Measurements from ENCODE around the gene NLRP6. TPM values are rescaled to one million over a fixed set of nuclear protein-coding genes. Genes with fewer than 3 reads are reported as not detected.

NLRP6 gene
- polyA plus RNA-seq, 4 donors, result 42.2 to 81.5 (median 58.7) TPM

- DNase-seq, result no peak
- no peak overlapping the region for H3K4me3 ChIP-seq (ENCODE audit: low read depth in 1 of 3, low read length in 3 of 3)
- H3K27me3 ChIP-seq (ENCODE audit: control insufficient read depth in 3 of 3, insufficient read depth in 3 of 3, low read length in 3 of 3), result no peaks in the 10 kb centered on the region
- peaks cover 9 to 52% (median 17%) of the 10 kb centered on the region in 3 donors for H3K36me3 ChIP-seq (ENCODE audit: control insufficient read depth in 3 of 3, insufficient read depth in 2 of 3, low read depth in 1 of 3, low read length in 3 of 3)
- no peak for FAIRE-seq
- H3K4me1 ChIP-seq (ENCODE audit: control insufficient read depth in 3 of 3, insufficient read depth in 2 of 3, low read depth in 1 of 3, low read length in 2 of 3), result no peaks in the 10 kb centered on the region
- H3K27ac ChIP-seq (ENCODE audit: low read depth in 1 of 3, low read length in 2 of 3), result no peak overlapping the region
- no peaks in the 10 kb centered on the region for H3K9me3 ChIP-seq (ENCODE audit: control insufficient read depth in 2 of 2, insufficient read depth in 1 of 2, low read depth in 1 of 2, low read length in 1 of 2)
- 68 to 77% (median 71%) methylated on average over 10 of the region's 10 CpGs for WGBS, 3 donors
These were observed 26.7 kb upstream of the NLRP6 start for GRCh38 chr11:251550-251949.

- DNase-seq (no peak), FAIRE-seq (no peak)
- Histone ChIP-seq H3K4me3 (ENCODE audit: low read depth in 1 of 3, low read length in 3 of 3) (no peak overlapping the region), H3K4me1 (ENCODE audit: control insufficient read depth in 3 of 3, insufficient read depth in 2 of 3, low read depth in 1 of 3, low read length in 2 of 3) (peaks cover 0 to 5% (median 0%) of the 10 kb centered on the region in 3 donors), H3K36me3 (ENCODE audit: control insufficient read depth in 3 of 3, insufficient read depth in 2 of 3, low read depth in 1 of 3, low read length in 3 of 3) (peaks cover 7 to 46% (median 17%) of the 10 kb centered on the region in 3 donors), H3K27ac (ENCODE audit: low read depth in 1 of 3, low read length in 2 of 3) (no peak overlapping the region), H3K9me3 (ENCODE audit: control insufficient read depth in 2 of 2, insufficient read depth in 1 of 2, low read depth in 1 of 2, low read length in 1 of 2) (no peaks in the 10 kb centered on the region), H3K27me3 (ENCODE audit: control insufficient read depth in 3 of 3, insufficient read depth in 3 of 3, low read length in 3 of 3) (no peaks in the 10 kb centered on the region)
- 92 to 93% (median 92%) methylated on average over 8 of the region's 8 CpGs for WGBS, 3 donors
These were observed 25.5 kb upstream of the NLRP6 start for GRCh38 chr11:252666-253065.

- DNase-seq, result no peak
- Histone ChIP-seq H3K36me3 (ENCODE audit: control insufficient read depth in 3 of 3, insufficient read depth in 2 of 3, low read depth in 1 of 3, low read length in 3 of 3) (peaks cover 7 to 43% (median 17%) of the 10 kb centered on the region in 3 donors), H3K27me3 (ENCODE audit: control insufficient read depth in 3 of 3, insufficient read depth in 3 of 3, low read length in 3 of 3) (no peaks in the 10 kb centered on the region), H3K9me3 (ENCODE audit: control insufficient read depth in 2 of 2, insufficient read depth in 1 of 2, low read depth in 1 of 2, low read length in 1 of 2) (no peaks in the 10 kb centered on the region), H3K27ac (ENCODE audit: low read depth in 1 of 3, low read length in 2 of 3) (no peak overlapping the region), H3K4me1 (ENCODE audit: control insufficient read depth in 3 of 3, insufficient read depth in 2 of 3, low read depth in 1 of 3, low read length in 2 of 3) (peaks cover 0 to 5% (median 0%) of the 10 kb centered on the region in 3 donors), H3K4me3 (ENCODE audit: low read depth in 1 of 3, low read length in 3 of 3) (no peak overlapping the region)
- WGBS, 3 donors, result 76 to 84% (median 83%) methylated on average over 12 to 13 of the region's 13 CpGs
- no peak for FAIRE-seq
These were observed 24.9 kb upstream of the NLRP6 start for GRCh38 chr11:253160-253885.

GRCh38 chr11:253886-254270 lies 24.3 kb upstream of the NLRP6 start:
- FAIRE-seq (no peak), DNase-seq (no peak)
- no peaks in the 10 kb centered on the region for H3K9me3 ChIP-seq (ENCODE audit: control insufficient read depth in 2 of 2, insufficient read depth in 1 of 2, low read depth in 1 of 2, low read length in 1 of 2)
- H3K27ac ChIP-seq (ENCODE audit: low read depth in 1 of 3, low read length in 2 of 3), result no peak overlapping the region
- H3K27me3 ChIP-seq (ENCODE audit: control insufficient read depth in 3 of 3, insufficient read depth in 3 of 3, low read length in 3 of 3), result no peaks in the 10 kb centered on the region
- 90 to 94% (median 91%) methylated on average over 5 of the region's 5 CpGs for WGBS, 3 donors
- peaks cover 7 to 39% (median 12%) of the 10 kb centered on the region in 3 donors for H3K36me3 ChIP-seq (ENCODE audit: control insufficient read depth in 3 of 3, insufficient read depth in 2 of 3, low read depth in 1 of 3, low read length in 3 of 3)
- H3K4me1 ChIP-seq (ENCODE audit: control insufficient read depth in 3 of 3, insufficient read depth in 2 of 3, low read depth in 1 of 3, low read length in 2 of 3), result peaks cover 0 to 5% (median 0%) of the 10 kb centered on the region in 3 donors
- H3K4me3 ChIP-seq (ENCODE audit: low read depth in 1 of 3, low read length in 3 of 3), result no peak overlapping the region

- 62 to 74% (median 65%) methylated on average over 3 of the region's 3 CpGs for WGBS, 3 donors
- Histone ChIP-seq H3K27me3 (ENCODE audit: control insufficient read depth in 3 of 3, insufficient read depth in 3 of 3, low read length in 3 of 3) (no peaks in the 10 kb centered on the region), H3K4me1 (ENCODE audit: control insufficient read depth in 3 of 3, insufficient read depth in 2 of 3, low read depth in 1 of 3, low read length in 2 of 3) (peaks cover 0 to 5% (median 0%) of the 10 kb centered on the region in 3 donors), H3K36me3 (ENCODE audit: control insufficient read depth in 3 of 3, insufficient read depth in 2 of 3, low read depth in 1 of 3, low read length in 3 of 3) (peaks cover 2 to 33% (median 8%) of the 10 kb centered on the region in 3 donors), H3K9me3 (ENCODE audit: control insufficient read depth in 2 of 2, insufficient read depth in 1 of 2, low read depth in 1 of 2, low read length in 1 of 2) (no peaks in the 10 kb centered on the region), H3K4me3 (ENCODE audit: low read depth in 1 of 3, low read length in 3 of 3) (no peak overlapping the region), H3K27ac (ENCODE audit: low read depth in 1 of 3, low read length in 2 of 3) (no peak overlapping the region)
- DNase-seq (no peak), FAIRE-seq (no peak)
These were observed 23.0 kb upstream of the NLRP6 start for GRCh38 chr11:255176-255575.

GRCh38 chr11:255816-256215 lies 22.4 kb upstream of the NLRP6 start:
- FAIRE-seq (no peak), DNase-seq (no peak)
- H3K4me3 ChIP-seq (ENCODE audit: low read depth in 1 of 3, low read length in 3 of 3), result no peak overlapping the region
- WGBS, 3 donors, result 95 to 98% (median 97%) methylated on average over 2 of the region's 2 CpGs
- no peak overlapping the region for H3K27ac ChIP-seq (ENCODE audit: low read depth in 1 of 3, low read length in 2 of 3)
- no peaks in the 10 kb centered on the region for H3K27me3 ChIP-seq (ENCODE audit: control insufficient read depth in 3 of 3, insufficient read depth in 3 of 3, low read length in 3 of 3)
- H3K4me1 ChIP-seq (ENCODE audit: control insufficient read depth in 3 of 3, insufficient read depth in 2 of 3, low read depth in 1 of 3, low read length in 2 of 3), result peaks cover 0 to 5% (median 0%) of the 10 kb centered on the region in 3 donors
- no peaks in the 10 kb centered on the region for H3K9me3 ChIP-seq (ENCODE audit: control insufficient read depth in 2 of 2, insufficient read depth in 1 of 2, low read depth in 1 of 2, low read length in 1 of 2)
- peaks cover 2 to 29% (median 8%) of the 10 kb centered on the region in 3 donors for H3K36me3 ChIP-seq (ENCODE audit: control insufficient read depth in 3 of 3, insufficient read depth in 2 of 3, low read depth in 1 of 3, low read length in 3 of 3)

- H3K4me3 ChIP-seq (ENCODE audit: low read depth in 1 of 3, low read length in 3 of 3), result no peak overlapping the region
- peaks cover 0 to 5% (median 0%) of the 10 kb centered on the region in 3 donors for H3K4me1 ChIP-seq (ENCODE audit: control insufficient read depth in 3 of 3, insufficient read depth in 2 of 3, low read depth in 1 of 3, low read length in 2 of 3)
- 80 to 88% (median 82%) methylated on average over 13 to 14 of the region's 14 CpGs for WGBS, 3 donors
- no peak for FAIRE-seq
- DNase-seq, result no peak
- peaks cover 2 to 19% (median 2%) of the 10 kb centered on the region in 3 donors for H3K36me3 ChIP-seq (ENCODE audit: control insufficient read depth in 3 of 3, insufficient read depth in 2 of 3, low read depth in 1 of 3, low read length in 3 of 3)
- H3K27ac ChIP-seq (ENCODE audit: low read depth in 1 of 3, low read length in 2 of 3), result no peak overlapping the region
- no peaks in the 10 kb centered on the region for H3K27me3 ChIP-seq (ENCODE audit: control insufficient read depth in 3 of 3, insufficient read depth in 3 of 3, low read length in 3 of 3)
- peaks cover 0 to 7% of the 10 kb centered on the region in 2 donors for H3K9me3 ChIP-seq (ENCODE audit: control insufficient read depth in 2 of 2, insufficient read depth in 1 of 2, low read depth in 1 of 2, low read length in 1 of 2)
These were observed 21.1 kb upstream of the NLRP6 start for GRCh38 chr11:256952-257737.

GRCh38 chr11:257766-258493 lies 20.3 kb upstream of the NLRP6 start:
- DNase-seq (no peak), FAIRE-seq (no peak)
- Histone ChIP-seq H3K27me3 (ENCODE audit: control insufficient read depth in 3 of 3, insufficient read depth in 3 of 3, low read length in 3 of 3) (no peaks in the 10 kb centered on the region), H3K4me1 (ENCODE audit: control insufficient read depth in 3 of 3, insufficient read depth in 2 of 3, low read depth in 1 of 3, low read length in 2 of 3) (peaks cover 0 to 5% (median 0%) of the 10 kb centered on the region in 3 donors), H3K27ac (ENCODE audit: low read depth in 1 of 3, low read length in 2 of 3) (no peak overlapping the region), H3K9me3 (ENCODE audit: control insufficient read depth in 2 of 2, insufficient read depth in 1 of 2, low read depth in 1 of 2, low read length in 1 of 2) (peaks cover 0 to 7% of the 10 kb centered on the region in 2 donors), H3K36me3 (ENCODE audit: control insufficient read depth in 3 of 3, insufficient read depth in 2 of 3, low read depth in 1 of 3, low read length in 3 of 3) (peaks cover under 1 to 11% (median 2%) of the 10 kb centered on the region in 3 donors), H3K4me3 (ENCODE audit: low read depth in 1 of 3, low read length in 3 of 3) (no peak overlapping the region)
- 67 to 80% (median 72%) methylated on average over 15 of the region's 15 CpGs for WGBS, 3 donors

Data from small intestine (tissue), 7 donors.